PC-9 (cell line): ENCODE data around the gene CCDC85B.

Source experiments
- EZH2 ChIP-seq: fragments of 200-600 bp; sonication (generic); IDR thresholded peaks from 2 replicates; pipeline ENCODE4 v1.8.0; 2017; ENCODE audit warnings: antibody characterized with exemption, low read depth
- TF ChIP-seq, protein P1 (sequence below): fragments of 200-600 bp; sonication (generic); conservative IDR thresholded peaks from 2 replicates; pipeline ENCODE4 v1.6.1; 2017; ENCODE audit warnings: mixed run types, antibody characterized with exemption, mild to moderate bottlenecking, moderate library complexity

DNA sequence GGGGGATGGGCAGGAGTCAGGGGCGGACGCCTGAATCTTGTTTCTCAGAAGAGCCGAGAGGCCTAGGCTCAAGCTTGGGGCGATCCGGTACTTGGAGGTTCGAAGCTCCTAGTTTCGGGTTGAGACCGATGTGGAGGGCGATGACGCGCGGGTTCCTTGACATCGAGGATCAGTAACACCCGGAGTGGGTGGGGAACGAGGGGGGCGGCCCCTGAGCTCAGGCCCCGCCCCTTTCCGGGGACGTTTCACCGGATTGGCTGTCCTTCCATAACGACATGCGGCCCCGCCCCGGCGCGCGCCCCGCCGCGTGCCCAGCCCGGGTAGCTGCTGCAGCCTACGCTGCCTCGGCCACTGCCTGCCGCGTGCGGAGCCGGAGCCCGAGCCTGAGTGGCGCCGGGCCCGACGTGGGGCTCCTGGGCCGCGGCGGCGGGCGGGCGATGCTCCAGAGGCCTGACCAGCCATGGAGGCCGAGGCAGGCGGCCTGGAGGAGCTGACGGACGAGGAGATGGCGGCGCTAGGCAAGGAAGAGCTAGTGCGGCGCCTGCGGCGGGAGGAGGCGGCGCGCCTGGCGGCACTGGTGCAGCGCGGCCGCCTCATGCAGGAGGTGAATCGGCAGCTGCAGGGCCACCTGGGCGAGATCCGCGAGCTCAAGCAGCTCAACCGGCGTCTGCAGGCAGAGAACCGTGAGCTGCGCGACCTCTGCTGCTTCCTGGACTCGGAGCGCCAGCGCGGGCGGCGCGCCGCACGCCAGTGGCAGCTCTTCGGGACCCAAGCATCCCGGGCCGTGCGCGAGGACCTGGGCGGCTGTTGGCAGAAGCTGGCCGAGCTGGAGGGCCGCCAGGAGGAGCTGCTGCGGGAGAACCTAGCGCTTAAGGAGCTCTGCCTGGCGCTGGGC is at the start of gene CCDC85B:
- TF ChIP-seq, protein P1, sequence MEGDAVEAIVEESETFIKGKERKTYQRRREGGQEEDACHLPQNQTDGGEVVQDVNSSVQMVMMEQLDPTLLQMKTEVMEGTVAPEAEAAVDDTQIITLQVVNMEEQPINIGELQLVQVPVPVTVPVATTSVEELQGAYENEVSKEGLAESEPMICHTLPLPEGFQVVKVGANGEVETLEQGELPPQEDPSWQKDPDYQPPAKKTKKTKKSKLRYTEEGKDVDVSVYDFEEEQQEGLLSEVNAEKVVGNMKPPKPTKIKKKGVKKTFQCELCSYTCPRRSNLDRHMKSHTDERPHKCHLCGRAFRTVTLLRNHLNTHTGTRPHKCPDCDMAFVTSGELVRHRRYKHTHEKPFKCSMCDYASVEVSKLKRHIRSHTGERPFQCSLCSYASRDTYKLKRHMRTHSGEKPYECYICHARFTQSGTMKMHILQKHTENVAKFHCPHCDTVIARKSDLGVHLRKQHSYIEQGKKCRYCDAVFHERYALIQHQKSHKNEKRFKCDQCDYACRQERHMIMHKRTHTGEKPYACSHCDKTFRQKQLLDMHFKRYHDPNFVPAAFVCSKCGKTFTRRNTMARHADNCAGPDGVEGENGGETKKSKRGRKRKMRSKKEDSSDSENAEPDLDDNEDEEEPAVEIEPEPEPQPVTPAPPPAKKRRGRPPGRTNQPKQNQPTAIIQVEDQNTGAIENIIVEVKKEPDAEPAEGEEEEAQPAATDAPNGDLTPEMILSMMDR, result 0 out of 2 replicates have a peak, but pooled peaks have one; percentile 35
- TF ChIP-seq EZH2, result no peak
